Activated T-helper 1 cell treated with anti-CD3 and anti-CD28 coated beads, Interleukin-2, amount 50 U/mL, for 16 hours (primary cell): Measurements from ENCODE around the gene TMEM204.

Experiments
- DNase-seq, 2 donors: peaks; one replicate each; pipeline ENCODE4 v3.0.0-alpha.2; 2020; ENCODE audit warnings: low read depth in 1 of 2, low spot score in 1 of 2

Gene TMEM204

DNA sequence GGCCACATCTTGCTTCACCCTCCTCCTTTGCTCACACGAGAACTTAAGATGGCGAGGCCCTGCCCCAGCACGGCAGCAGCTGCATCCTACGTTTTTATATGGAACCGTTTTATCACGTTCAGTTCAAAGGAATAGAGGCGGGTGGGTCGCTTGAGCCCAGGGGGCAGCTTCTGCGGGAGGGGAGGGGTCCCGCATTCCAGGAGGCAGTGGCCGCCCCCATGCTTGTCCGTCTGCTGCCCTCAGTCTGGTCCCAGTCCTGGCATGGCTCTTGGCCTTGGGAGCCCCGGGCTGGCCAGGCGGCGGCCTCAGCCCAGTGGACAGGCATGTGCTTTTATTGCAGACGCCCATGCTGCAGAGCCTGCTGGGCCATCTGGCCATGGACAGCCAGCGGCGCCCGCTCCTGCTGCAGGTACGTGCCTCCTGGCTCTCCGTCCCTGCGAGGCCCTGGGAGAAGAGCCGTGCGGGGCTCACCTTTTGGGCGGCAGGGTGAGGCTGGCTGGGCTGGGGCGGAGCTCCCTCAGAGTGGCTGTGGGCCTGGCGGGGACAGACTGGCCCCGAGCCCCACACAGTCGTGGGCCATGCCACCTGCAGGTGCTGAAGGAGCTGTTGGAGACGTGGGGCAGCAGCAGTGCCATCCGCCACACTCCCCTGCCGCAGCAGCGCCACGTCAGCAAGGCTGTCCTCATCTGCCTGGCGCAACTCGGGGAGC lies 33.6 kb upstream of the TMEM204 start:
- DNase-seq, result no peak

DNA sequence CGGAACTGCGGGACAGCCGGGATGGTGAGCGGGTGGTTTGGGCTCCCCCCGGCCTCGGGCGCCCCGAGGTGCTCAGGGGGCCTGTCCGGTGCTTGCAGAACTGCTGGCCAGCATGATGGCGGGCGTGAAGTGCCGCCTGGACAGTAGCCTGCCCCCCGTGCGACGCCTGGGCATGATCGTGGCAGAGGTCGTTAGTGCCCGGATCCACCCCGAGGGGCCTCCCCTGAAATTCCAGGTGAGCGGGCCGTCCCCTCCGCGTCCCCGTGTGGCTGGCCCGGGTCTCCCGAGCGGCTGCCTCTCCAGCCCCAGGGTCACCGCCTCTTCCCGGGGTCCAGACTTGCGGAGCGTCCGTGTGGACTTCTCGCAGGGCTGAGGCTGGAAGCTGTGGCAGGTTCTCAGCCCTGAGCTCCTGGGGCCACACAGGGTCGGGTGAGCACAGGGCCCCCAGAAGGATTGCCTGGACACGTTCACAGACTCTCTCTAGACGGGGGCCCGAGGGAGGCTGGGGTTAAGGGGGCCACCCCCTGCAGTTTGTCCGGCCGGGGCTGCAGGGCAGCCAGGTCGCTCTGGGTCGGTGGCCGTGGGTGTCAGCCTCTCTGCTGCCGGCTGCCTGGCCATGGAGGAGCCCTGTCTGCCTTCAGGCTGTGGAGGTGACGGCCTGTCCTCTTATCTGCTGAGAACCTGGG lies 32.9 kb upstream of the TMEM204 start:
- DNase-seq, result no peak

DNA sequence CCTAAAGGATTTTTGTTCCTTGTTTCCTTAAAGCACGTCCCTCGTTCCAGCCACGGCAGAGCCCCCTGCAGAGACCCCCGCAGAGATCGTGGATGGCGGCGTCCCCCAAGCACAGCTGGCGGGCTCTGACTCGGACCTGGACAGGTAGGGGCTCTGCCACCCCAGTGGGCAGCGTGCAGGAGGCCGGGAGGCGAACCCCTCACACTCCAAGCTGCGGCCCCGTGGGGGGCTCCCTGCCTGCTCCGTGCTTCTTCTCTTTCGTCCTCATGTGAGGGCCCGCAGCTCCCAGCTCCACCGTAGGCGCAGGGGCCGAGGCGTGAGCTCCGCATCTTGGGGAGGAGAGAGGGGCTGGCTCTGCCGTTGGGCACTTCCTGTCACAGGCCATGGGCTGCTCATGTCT lies 31.8 kb upstream of the TMEM204 start:
- no peak for DNase-seq

DNA sequence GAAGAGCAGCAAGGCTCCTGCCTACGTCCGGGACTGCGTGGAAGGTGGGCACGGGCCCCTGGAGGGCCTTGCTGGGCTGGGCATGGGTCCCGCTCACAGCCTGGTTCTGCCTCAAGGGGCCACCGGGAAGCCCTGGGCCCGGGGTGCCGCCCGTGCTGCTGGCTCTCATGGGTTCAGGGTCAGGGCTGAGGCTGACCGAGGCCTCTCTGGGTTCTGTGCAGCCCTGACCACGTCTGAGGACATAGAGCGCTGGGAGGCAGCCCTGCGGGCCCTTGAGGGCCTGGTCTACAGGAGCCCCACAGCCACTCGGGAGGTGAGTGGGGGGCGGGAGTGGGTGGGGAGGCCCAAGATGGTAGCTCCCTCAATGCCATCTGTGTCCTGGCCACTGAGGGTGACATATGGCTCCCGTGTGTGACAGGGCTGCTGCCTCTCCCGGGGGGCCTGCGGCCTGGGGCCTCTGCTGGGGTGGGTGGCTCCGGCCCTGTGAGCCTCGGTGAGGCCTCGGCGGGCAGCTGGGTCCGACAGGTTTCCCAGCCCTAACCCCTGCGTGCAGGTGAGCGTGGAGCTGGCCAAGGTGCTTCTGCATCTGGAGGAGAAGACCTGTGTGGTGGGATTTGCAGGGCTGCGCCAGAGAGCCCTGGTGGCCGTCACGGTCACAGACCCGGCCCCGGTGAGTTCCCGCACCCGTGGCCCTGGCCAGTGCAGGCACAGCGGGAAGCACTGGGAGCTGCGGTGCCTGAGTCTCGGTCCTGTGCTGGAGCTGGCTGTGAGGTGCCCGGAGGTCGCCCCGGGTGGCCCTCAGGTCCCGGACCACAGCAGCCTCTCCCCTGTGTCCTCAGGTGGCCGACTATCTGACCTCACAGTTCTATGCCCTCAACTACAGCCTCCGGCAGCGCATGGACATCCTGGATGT lies 31.1 kb upstream of the TMEM204 start:
- DNase-seq, result no peak

DNA sequence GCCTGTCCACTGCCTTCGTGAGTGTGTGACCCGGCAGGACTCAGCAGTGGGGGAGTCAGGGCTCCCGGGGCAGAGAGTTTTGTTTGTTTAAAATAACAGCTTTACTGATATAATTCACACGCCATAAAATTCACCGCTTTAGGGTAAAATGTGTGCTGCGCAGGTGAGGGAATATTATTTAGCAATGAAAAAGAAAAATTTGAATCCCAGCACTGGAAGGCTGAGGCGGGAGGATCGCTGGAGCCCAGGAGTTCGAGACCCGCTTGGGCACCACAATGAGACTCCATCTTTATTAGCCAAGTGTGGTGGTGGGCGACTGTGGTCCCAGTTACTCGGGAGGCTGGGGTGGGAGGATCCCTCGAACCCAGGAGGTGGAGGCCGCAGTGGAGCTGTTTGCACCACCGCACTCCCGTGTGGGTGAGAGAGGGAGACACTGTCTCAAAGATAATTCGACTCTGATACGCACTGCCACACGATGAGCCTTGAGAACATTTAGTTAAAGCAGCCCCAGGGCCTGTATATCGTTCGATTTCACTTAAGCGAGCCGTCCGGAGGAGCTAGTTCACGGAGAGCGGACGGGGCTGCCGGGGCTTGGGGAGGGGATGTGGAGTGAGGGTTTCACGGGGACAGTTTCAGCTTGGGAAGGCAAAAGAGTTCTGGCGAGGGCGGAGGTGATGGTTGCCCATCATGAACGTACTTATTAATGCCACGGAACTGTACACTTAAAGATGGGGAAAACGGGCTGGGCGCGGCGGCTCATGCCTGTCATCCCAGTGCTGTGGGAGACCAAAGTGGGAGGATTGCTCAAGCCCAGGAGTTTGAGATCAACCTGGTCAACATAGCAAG lies 30.1 kb upstream of the TMEM204 start:
- no peak for DNase-seq

DNA sequence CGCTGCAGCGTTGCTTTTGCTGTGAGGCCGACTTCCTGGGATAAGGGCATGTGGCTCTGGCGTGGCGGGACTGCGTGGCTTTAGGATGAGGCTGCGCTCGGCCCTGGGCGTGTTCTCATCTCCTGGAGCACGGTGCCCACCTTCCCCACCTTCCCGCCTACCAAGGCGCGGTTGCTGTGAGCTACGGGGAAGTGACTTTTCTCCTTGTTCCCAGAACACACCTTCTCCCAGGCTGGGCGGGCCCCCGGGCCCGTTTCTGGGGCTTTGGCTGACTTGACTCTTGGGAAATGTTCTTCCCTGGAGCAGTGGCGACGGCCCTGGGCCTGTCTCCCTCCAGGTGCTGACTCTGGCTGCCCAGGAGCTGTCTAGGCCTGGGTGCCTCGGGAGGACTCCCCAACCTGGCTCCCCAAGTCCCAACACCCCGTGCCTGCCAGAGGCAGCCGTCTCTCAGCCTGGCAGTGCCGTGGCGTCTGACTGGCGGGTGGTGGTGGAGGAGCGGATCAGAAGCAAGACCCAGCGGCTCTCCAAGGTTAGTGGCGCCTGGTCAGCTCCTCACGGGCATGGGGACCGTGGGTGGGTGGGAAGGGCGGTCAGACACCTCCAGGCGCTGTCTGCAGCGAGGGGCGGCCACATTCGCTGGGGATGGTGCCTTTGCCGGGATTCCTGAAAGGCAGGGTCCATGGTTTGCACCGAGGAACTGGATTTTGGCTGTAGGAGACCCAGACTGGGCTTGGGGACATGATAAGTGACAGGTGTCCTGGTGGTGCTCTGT lies 28.2 kb upstream of the TMEM204 start:
- no peak for DNase-seq

DNA sequence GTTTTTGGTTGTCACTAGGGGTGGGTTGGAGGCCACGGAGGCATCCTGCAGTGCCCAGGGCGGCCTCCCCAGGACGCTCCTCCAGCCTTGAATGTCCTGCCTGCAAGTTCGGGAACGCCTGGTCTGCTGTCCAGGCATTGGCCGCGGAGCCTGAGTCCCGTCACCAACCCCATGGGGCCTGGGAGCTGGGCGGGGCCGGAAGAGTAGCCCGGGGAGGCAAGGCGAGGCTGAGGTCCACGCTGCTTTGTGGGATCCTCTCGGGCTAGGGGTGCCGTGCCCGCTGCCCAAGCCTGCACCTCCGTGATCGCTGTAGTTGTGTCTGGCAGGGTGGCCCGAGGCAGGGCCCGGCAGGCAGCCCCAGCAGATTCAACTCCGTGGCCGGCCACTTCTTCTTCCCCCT lies 27.6 kb upstream of the TMEM204 start:
- DNase-seq, result no peak

DNA sequence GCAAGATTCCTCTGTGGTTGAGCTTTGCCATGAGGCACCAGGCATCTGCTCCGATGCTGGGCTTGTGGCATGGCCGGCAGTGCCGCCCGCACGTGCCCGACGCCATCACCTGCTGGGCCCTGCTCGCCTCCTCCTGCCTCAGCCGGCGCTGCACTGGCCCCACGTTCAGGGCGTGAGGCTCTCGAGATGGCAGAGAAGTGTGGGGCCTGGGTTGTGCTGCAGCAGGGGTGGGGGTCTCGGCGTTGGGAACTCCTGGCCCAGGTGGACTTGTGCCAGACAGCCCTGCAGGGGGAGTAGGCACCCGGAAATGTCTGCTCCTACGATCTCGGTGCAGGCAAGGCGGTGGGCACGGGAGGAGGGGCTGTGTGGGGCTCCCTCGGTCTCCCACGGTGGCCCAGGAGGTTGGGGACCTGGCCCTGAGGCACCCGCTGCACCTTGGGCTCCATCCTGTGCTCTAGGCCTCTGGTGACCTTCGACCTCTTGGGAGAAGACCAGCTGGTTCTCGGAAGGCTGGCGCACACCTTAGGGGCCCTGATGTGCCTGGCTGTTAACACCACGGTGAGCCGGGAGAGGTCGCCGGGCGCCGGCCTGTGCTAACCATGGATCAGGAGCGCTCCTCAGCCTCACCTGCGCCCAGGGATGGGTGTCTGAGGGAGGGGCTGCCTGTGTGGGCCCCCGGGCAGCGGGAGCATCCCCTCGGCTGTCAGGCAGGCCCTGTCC lies 26.8 kb upstream of the TMEM204 start:
- DNase-seq, result no peak

DNA sequence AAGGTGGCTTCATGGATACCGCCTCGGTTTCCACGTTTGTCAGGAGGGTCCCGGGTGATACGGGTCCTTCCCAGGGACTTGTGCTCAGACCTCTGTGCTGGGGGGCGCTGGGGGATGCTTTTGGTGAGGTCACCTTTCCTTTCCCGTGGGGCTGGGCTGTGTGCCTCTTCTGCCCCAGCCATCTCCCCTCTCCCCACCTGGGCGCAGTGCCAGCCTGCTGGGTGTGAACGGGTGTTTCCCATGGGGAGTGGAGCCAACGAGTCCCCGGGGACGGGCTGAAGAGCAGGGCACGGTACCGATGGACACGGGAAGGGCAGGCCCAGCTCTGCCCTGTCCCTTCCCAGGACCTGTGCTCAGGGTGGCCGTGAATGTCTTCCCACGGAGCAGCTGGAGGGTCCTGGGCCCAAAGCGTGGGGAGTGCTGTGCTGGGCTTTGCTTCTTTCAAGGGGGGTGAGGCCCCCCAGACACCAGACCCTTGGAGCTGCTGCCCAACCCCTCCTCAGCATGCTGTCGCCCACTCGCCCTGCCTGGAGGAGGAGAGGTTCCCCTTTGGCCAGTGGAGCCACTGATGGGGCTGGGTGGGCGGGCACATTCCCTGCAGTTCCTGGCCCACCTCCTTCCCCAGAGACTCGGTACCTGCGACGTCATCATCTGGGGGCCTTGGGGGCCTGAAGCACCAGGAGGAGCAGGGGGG lies 24.8 kb upstream of the TMEM204 start:
- no peak for DNase-seq

DNA sequence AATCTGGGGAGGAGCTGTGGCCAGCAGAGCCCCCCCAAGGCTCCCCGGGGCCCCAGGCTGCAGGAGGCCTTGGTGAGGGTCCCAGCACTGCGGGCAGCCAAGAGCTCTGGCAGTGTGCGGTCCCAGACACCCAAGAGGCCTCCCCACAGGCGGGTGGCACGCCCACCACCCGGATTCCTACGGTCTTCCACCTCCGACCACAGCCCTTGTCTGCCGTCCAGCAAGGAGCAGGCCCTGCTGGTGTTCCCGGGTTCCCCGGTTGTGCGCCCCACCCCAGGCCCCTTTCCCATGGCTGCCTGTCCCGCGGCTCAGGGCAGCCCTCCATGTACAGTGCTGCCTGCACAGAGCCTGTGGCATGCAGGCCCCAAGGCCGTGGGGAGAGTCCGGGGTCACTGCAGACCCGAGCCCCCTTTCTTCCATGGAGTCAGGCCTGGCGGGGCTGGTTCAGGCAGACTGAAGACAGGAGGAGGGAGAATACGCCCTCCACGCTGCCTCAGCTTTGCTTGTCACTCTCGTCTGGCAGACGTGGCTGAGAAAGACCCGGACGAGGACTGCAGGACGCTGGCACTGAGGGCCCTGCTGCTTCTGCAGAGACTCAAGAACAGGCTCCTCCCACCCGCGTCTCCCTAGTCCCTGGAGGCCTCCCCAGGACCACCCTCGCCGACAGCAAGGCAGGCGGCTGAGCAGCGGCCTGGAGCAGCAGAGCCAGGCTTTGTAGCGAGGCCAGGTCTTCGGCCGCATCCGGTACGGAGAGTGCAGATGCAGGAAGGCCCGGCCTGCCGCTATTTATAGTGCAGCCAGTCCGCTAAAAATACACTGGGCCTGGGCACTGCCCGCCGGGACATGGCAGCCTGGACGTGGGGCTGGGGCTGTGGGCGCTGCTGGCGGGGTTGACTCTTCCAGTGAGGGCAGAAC lies 23.9 kb upstream of the TMEM204 start:
- DNase-seq, result no peak

DNA sequence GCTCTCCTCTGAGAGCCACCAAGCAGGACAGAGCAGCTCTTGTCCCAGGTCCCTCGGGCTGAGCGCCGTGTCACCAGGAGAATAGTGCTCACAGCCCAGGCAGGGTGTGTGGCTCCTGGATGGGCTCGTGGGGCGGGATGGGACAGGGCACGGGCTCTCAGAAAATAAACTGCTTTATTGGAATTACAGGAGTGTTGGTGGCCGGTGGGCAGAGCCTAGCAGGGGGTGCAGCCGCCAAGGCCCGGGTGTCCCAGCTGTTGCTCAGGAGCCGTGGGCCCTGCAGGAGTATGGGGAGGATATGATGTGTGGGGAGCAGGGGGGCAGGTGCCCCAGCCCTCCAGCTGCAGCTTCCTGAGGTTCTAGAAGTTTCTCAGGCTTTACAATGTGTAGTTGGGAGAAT lies 23.2 kb upstream of the TMEM204 start:
- no peak for DNase-seq

DNA sequence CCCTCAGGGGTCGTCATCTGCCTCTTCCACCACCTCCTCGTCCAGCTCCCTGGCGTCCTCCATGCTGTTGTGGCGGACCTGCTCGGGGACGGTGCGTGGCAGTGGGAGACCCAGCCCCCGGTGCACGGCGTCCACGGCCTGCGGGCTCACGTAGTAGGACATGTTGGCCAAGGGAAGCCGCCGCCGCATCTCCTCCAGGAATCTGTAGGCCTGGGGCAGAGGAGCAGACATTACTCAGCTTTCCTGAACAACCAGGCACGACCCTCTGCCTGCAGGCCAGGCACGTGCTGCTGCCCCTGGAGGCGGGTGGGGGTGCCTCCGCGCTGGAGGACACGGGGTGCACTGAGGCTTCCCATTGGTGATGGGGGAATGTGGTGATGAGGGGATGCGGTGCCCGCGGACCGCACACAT lies 22.5 kb upstream of the TMEM204 start:
- no peak for DNase-seq

DNA sequence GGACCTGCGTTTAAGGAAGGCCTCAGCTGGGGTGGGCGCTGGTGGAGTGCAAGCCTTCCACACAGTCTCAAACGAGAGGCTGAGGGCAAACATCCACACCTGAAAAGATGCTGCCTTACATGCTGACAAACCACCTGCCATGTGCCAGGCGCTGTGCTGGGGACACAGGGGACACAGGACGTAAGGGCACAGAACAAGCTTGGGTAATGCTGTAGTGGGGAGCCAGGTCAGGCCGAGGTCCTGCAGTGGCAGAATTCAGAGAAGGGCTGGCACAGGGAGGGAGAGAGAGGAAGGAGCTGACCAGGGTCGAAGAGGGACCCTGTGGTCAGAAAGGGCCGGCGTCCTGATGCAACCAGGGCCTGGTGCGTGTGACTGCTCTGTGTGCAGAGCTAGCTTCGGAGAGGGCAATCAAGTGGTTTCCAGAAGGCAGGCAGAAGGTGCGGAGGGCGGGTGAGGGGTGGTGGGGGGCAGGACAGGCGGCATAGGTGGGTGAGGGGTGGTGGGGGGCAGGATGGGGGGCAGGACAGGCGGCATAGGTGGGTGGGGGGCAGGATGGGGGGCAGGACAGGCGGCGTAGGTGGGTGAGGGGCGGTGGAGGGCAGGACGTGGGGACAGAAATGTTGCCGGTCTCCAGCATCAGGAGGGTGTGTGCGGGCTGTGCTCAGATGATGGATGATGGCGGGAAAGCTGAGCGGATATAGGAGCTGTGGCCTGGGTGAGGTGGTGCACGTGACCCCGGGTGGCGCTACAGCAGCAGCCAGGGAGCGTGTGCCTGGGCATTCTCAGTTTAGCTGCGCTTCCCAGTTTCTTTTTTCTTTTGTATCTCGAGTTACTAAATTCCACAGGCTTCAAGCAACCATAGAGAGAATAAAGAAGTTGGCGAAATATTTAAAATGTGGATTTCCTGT lies 21.6 kb upstream of the TMEM204 start:
- no peak for DNase-seq

DNA sequence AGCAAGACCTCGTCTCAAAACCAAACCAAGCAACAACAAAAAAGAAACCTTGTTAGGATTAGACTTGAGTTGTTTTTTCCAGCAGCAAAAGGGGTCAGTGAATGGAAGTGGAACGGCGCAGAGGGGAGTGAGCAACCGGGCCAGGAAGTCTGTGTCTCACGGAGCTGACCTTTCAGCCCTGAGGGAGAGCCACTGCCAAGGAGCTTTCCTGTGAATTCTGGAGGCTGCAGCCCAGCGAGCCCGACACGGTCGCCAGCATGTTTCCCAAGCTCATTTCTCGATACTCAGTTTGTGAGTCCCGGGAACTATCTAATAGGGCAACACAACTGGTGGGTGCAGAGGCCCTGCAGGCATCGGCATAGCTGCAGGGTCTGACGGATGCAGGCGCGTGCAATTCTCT lies 20.7 kb upstream of the TMEM204 start:
- no peak for DNase-seq

DNA sequence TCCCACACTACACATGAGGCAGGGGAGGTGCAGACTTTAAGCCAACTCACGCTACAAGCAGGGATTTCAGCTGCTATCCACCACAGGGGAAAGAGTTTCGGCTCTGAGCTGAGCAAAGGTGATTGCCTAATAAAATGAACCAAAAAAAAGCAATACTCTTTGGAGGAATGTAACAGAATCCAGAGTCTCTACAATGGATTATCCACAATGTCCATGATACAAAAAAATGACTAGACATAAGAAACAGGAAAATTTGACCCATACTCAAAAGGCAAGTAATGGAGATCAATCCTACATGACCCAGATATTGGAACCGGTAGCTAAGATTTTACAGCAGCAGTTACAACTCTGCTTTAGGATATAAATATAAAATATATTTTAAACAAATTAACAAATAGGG lies 19.0 kb upstream of the TMEM204 start:
- DNase-seq, result no peak

DNA sequence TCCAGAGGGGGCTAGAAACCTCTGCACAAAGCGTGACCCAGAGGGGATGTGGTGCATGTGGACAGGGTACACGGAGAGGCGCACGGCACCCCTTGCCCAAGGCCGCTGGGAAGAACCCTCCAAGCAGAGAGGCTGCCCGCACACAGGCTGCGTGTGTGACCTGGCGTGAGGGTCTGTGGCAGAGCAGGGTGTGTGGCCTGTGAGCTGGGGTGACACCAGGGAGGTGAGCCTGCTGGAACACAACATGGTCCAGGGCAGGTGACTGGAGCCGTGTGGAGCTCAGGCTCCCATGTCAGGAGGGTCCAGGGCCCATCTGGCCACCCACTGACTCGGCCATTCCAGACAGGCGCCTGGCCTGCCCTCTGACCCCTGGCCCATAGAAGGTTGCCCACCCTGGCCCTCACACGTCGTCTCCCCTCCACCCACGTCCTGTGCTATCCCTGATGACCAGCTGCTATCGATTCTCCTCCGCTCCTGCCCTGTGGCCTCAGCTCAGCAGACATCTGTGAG lies 14.8 kb upstream of the TMEM204 start:
- no peak for DNase-seq

DNA sequence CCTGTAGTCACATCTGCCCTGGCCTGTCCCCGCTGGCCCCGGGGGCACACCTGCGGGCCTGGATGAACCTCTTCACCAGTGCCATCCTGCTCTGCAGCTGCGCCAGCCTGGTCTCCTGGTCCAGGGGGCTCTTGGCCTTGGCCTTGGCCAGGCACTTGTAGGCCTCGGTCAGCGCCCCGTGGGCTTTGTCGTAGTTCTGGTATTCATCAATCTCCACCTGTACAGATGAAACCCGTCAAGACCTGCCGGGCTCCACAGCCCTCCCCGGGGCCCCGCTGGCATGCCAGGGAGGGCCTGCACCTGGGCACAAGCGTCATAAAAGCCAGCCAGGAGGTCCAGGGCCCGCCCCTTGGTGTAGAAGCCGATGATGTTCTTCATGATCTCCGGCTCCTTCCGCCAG lies 13.6 kb upstream of the TMEM204 start:
- DNase-seq, result no peak
